HUES6 (cell line): ENCODE measurements around the gene TLR7.

Experiments
- H3K27ac ChIP-seq: 2 replicates; pipeline ENCODE4 v1.7.0; 2013; ENCODE audit warnings: low read depth, mild to moderate bottlenecking, low read length, inconsistent platforms
- H3K27me3 ChIP-seq: 2 replicates; pipeline ENCODE4 v1.6.1; 2013; ENCODE audit warnings: low read length; ENCODE audit not compliant: control insufficient read depth, insufficient read depth
- H3K36me3 ChIP-seq: 2 replicates; pipeline ENCODE4 v1.6.1; 2013; ENCODE audit warnings: low read length; ENCODE audit not compliant: control insufficient read depth, insufficient read depth
- H3K4me1 ChIP-seq: 2 replicates; pipeline ENCODE4 v1.6.1; 2013; ENCODE audit warnings: low read length; ENCODE audit not compliant: control insufficient read depth, insufficient read depth
- H3K4me3 ChIP-seq: 2 replicates; pipeline ENCODE4 v1.5.1; 2013; ENCODE audit warnings: low read depth, low read length
- H3K9ac ChIP-seq: one replicate; pipeline ENCODE4 v1.6.1; 2013; ENCODE audit warnings: mild to moderate bottlenecking, low read length
- H3K9me3 ChIP-seq: 2 replicates; pipeline ENCODE4 v1.6.1; 2013; ENCODE audit warnings: low read depth, low read length; ENCODE audit not compliant: control insufficient read depth, insufficient read depth

Gene TLR7

DNA sequence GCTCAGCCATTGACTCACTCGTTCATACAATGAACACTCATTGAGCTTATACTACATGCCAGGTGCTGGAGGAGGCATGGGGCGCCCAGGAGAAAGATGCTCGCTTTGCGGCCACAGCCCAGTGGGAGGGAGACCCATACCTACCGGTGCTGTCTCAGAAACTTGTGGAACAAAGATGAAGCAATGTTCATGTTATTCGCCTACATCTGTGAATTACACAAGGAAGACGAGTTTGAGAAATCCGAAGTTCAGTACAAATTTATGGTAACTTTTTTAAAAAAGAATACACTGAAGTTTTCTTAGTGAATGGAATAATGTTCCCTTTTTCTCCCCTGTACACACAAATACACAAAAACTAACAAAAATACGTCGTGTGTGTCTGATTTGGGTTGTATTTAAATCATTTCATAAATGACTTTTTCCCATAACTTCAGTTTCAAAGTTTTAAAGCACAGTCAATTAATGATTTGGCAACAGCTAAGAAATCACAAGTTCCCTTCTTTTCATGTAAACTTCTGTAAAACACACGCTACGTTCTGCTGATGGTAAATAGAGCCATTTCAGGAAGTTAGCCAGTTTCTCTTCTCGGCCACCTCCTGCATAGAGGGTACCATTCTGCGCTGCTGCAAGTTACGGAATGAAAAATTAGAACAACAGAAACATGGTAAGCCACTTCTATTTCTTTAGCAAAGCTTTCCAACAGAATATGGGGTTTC, 39.3 kb downstream of the TLR7 start, which contains the start of gene TLR8:
TLR8 (plus strand) TSS at position 575 of the 716 bp plus-strand sequence; CDS start at position 662, 87 bp downstream.
- Histone ChIP-seq H3K9ac (no peak within 1 kb of the TSS), H3K27ac (no peak within 1 kb of the TSS), H3K4me1 (0 out of 2 replicates have a peak, but pooled peaks cover 5% of the 10 kb centered on the region), H3K4me3 (no peak within 1 kb of the TSS), H3K36me3 (no peaks in the 10 kb centered on the region; the same call in 1 of the 2 replicates), H3K27me3 (peaks cover 5% of the 10 kb centered on the region; the same call in 1 of the 2 replicates), H3K9me3 (no peaks in the 10 kb centered on the region)

- Histone ChIP-seq H3K27me3 (no peaks in the 10 kb centered on the region; the same call in 1 of the 2 replicates), H3K27ac (no peak overlapping the region), H3K9ac (no peak overlapping the region), H3K4me3 (no peak overlapping the region), H3K4me1 (no peaks in the 10 kb centered on the region), H3K36me3 (no peaks in the 10 kb centered on the region; the same call in 1 of the 2 replicates), H3K9me3 (no peaks in the 10 kb centered on the region)
Observed at GRCh38 chrX:12910423-12911121, 43.7 kb downstream of the TLR7 start.

GRCh38 chrX:12911122-12911470, 44.2 kb downstream of the TLR7 start:
- H3K36me3 ChIP-seq = no peaks in the 10 kb centered on the region; the same call in 1 of the 2 replicates
- H3K4me1 ChIP-seq = no peaks in the 10 kb centered on the region
- no peaks in the 10 kb centered on the region; the same call in 1 of the 2 replicates for H3K27me3 ChIP-seq
- H3K27ac ChIP-seq = no peak overlapping the region
- H3K9ac ChIP-seq = no peak overlapping the region
- H3K4me3 ChIP-seq = no peak overlapping the region
- no peaks in the 10 kb centered on the region for H3K9me3 ChIP-seq

GRCh38 chrX:12912791-12913482, 46.1 kb downstream of the TLR7 start:
- Histone ChIP-seq H3K4me3 (no peak overlapping the region), H3K27ac (no peak overlapping the region), H3K36me3 (no peaks in the 10 kb centered on the region), H3K27me3 (no peaks in the 10 kb centered on the region; the same call in 1 of the 2 replicates), H3K9ac (no peak overlapping the region), H3K9me3 (no peaks in the 10 kb centered on the region), H3K4me1 (no peaks in the 10 kb centered on the region)

GRCh38 chrX:12917753-12918152, 50.9 kb downstream of the TLR7 start:
- Histone ChIP-seq H3K36me3 (no peaks in the 10 kb centered on the region), H3K4me3 (no peak overlapping the region), H3K9me3 (no peaks in the 10 kb centered on the region), H3K9ac (no peak overlapping the region), H3K27ac (no peak overlapping the region), H3K27me3 (no peaks in the 10 kb centered on the region; the same call in 1 of the 2 replicates), H3K4me1 (no peaks in the 10 kb centered on the region)

GRCh38 chrX:12919051-12919450, 52.2 kb downstream of the TLR7 start:
- Histone ChIP-seq H3K4me3 (no peak overlapping the region), H3K4me1 (no peaks in the 10 kb centered on the region), H3K9me3 (no peaks in the 10 kb centered on the region), H3K27me3 (no peaks in the 10 kb centered on the region; the same call in 1 of the 2 replicates), H3K36me3 (no peaks in the 10 kb centered on the region), H3K27ac (no peak overlapping the region), H3K9ac (no peak overlapping the region)

DNA sequence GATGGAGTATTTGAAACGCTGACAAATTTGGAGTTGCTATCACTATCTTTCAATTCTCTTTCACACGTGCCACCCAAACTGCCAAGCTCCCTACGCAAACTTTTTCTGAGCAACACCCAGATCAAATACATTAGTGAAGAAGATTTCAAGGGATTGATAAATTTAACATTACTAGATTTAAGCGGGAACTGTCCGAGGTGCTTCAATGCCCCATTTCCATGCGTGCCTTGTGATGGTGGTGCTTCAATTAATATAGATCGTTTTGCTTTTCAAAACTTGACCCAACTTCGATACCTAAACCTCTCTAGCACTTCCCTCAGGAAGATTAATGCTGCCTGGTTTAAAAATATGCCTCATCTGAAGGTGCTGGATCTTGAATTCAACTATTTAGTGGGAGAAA, 52.7 kb downstream of the TLR7 start:
- Histone ChIP-seq H3K27ac (no peak overlapping the region), H3K9ac (no peak overlapping the region), H3K4me1 (no peaks in the 10 kb centered on the region), H3K27me3 (no peaks in the 10 kb centered on the region; the same call in 1 of the 2 replicates), H3K36me3 (no peaks in the 10 kb centered on the region), H3K9me3 (no peaks in the 10 kb centered on the region), H3K4me3 (no peak overlapping the region)

DNA sequence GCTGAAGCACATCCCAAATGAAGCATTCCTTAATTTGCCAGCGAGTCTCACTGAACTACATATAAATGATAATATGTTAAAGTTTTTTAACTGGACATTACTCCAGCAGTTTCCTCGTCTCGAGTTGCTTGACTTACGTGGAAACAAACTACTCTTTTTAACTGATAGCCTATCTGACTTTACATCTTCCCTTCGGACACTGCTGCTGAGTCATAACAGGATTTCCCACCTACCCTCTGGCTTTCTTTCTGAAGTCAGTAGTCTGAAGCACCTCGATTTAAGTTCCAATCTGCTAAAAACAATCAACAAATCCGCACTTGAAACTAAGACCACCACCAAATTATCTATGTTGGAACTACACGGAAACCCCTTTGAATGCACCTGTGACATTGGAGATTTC, 54.1 kb downstream of the TLR7 start:
- Histone ChIP-seq H3K27me3 (no peaks in the 10 kb centered on the region; the same call in 1 of the 2 replicates), H3K27ac (no peak overlapping the region), H3K4me1 (no peaks in the 10 kb centered on the region), H3K9ac (no peak overlapping the region), H3K4me3 (no peak overlapping the region), H3K9me3 (peaks cover 3% of the 10 kb centered on the region; the same call in 1 of the 2 replicates), H3K36me3 (no peaks in the 10 kb centered on the region)

DNA sequence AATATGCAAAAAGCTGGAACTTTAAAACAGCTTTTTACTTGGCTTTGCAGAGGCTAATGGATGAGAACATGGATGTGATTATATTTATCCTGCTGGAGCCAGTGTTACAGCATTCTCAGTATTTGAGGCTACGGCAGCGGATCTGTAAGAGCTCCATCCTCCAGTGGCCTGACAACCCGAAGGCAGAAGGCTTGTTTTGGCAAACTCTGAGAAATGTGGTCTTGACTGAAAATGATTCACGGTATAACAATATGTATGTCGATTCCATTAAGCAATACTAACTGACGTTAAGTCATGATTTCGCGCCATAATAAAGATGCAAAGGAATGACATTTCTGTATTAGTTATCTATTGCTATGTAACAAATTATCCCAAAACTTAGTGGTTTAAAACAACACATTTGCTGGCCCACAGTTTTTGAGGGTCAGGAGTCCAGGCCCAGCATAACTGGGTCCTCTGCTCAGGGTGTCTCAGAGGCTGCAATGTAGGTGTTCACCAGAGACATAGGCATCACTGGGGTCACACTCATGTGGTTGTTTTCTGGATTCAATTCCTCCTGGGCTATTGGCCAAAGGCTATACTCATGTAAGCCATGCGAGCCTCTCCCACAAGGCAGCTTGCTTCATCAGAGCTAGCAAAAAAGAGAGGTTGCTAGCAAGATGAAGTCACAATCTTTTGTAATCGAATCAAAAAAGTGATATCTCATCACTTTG, 55.2 kb downstream of the TLR7 start:
- Histone ChIP-seq H3K27ac (no peak overlapping the region), H3K9ac (no peak overlapping the region), H3K36me3 (no peaks in the 10 kb centered on the region), H3K4me1 (no peaks in the 10 kb centered on the region), H3K27me3 (no peaks in the 10 kb centered on the region; the same call in 1 of the 2 replicates), H3K9me3 (peaks cover 5% of the 10 kb centered on the region; the same call in 1 of the 2 replicates), H3K4me3 (no peak overlapping the region)

- no peaks in the 10 kb centered on the region for H3K4me1 ChIP-seq
- H3K27me3 ChIP-seq = no peaks in the 10 kb centered on the region; the same call in 1 of the 2 replicates
- H3K9ac ChIP-seq = no peak overlapping the region
- no peak overlapping the region for H3K4me3 ChIP-seq
- no peak overlapping the region for H3K27ac ChIP-seq
- peaks cover 5% of the 10 kb centered on the region; the same call in 1 of the 2 replicates for H3K9me3 ChIP-seq
- H3K36me3 ChIP-seq = no peaks in the 10 kb centered on the region
Observed at GRCh38 chrX:12922599-12922919, 55.7 kb downstream of the TLR7 start.
